Measurements from ENCODE around the gene PRKCZ. TPM values are rescaled to one million over a fixed set of nuclear protein-coding genes. Genes with fewer than 3 reads are reported as not detected.
"Not testable (repeated sequence)": the region's sequence is repeated elsewhere in the genome, so short reads cannot be mapped to it uniquely, and the experiment has no call there.

Gene PRKCZ
- total RNA-seq, 1 donor from 2014 or later = 3.5 TPM

DNA sequence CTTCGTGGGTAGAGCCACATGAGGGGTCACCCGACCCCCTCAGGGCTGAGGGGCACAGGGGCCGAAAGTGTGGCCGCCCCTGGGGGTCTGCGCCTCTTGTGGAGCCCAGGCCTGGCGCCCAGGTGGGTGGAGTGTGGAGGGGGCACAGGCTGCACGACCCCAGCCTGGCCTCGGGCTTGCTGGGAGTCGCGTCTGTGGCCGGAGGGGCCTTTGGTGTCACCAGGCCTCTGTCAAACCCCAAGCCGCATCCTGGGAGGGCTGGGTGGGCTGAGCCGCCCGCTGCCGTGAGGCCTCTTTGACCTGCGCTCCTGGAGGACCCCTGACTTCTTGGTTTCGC lies 83.6 kb downstream of the PRKCZ start:
- intact Hi-C loops (cut with micrococcal nuclease) = loop anchor here (1.0 to 5.0 kb wide), 7 partner anchors 40 to 1092 kb away; partner anchors contain the start of genes PANK4, PEX10, PRXL2B and TMEM52

DNA sequence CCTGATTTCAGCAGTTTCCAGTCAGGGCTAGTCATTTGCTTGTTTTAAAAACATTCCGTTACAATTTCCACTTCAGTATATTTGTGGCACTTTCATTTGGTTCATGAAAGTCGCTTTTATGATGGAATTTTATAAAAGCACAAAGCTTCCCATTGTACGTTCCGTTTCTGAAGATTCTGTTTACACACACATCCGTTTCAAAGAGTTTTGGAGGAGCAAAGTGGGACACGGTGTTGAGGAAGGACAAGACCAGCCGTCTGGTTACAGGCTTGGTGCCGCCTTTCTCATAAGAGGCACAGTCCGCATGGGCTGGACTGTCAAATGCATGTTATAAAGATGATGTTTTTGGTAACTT lies 84.0 kb downstream of the PRKCZ start:
- intact Hi-C loops (cut with micrococcal nuclease) = loop anchor here (5.0 kb wide), 2 partner anchors 453 to 1092 kb away; partner anchors contain the start of gene PRXL2B

DNA sequence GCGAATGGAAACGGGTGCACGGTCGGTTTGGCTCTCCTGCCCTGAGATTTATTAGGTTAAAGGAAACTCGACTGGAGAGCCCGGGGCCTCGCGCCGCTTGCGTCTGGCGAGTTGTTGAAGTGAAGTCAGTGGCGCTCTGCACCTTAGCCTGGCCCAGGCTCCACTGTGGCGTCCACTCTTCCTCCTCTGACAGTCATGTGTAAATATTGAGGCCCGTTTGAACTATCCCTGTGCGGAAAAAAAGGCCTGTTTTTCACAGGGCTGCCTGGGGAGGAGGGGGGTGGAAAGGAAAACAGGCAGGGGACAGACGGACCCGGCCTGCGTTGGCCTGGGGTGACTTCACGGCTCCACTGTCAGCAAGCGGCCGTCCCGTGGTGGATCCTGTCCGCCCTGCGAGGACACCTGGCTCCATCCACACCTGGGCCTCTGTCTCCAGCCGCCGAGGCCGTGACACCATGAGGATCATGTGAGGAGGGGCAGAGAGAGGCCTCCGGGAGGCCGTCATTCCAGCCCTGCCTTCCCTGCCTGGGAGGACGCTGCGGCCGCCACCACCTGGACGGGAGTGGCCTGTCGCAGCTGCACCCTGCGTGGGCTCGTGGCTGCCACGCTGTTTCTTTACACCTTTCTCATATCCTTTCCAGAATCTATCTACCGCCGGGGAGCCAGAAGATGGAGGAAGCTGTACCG lies 84.6 kb downstream of the PRKCZ start:
- intact Hi-C loops (cut with micrococcal nuclease) = loop anchor here (5.0 kb wide), 2 partner anchors 453 to 1092 kb away; partner anchors contain the start of gene PRXL2B

DNA sequence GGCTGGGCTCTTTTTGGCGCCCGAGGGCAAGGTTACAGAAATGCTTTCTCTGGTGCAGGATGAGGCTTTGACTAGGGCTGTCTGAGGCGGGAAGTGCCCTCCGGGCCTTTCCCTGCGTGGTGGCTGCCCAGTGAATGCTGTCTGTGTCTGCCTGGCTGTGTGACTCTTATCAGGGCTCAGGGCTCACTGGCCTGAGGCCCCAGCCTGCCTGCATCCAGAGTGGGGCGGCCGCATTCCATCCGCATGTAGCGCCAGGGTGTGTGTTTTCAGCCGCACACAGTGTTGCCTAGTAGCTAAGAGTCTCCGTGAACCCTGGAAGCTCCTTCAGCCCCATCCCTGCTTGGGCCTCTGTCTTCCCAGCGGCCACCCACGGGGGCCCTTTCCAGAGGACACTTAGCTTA lies 85.2 kb downstream of the PRKCZ start:
- intact Hi-C loops (cut with micrococcal nuclease) = no loop called here

DNA sequence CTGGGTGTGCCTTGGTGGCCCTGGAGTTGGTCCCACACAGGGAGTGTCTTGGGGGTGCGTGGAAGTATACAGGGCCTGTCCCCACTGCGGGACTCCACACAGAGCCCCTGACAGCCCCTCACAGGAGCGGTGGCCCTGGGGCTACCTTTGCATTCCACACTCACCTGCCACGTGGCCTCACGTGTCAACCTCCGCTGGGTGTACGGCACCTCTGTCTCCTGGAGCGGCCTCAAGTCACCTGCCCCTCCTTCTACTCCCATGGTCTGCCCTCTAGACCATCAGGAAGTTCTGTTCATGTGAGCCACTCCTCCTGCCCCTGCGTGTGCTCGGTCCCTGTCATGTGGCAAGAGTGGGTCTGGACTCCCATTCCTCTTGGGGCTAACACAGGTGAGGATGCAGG lies 85.7 kb downstream of the PRKCZ start:
- intact Hi-C loops (cut with micrococcal nuclease) = no loop called here

DNA sequence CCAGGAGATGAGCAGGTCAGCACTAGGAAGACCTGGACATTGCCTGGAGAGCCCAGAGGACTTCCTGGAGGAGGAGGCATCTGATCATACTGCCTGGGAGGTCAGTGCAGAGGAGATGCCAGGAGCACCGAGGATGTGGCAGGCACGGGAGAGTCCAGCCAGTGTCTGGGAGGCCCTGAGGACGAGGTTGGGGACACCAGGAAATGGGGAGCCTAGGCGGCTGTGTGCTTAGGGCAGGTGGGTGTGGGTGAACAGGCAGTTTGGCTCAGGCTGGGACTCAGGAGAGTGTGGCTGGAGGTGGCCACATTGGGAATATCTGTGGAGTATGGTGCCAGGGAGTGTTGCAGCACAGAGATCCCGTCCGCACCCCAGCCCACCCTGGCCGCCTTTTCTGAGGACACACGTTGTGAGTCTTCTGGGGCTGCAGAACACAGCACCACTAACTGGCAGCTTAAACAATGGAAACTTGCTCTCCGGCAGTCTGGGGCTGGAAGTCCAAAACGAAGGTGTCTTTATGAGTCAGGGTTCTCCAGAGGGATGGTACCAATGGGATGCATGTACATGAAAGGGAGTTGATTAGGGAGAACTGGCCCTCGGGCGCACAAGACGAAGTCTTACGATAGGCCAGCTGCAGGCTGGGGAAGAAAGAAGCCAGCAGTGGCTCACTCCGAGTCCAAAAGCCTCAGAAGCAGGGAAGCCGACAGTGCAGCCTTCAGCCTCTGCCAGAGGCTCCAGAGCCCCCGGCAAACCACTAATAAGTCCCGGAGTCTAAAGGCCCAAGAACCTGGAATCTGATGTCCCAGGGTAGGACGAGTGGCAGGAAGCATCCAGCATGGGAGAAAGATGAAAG lies 86.4 kb downstream of the PRKCZ start:
- intact Hi-C loops (cut with micrococcal nuclease) = no loop called here

DNA sequence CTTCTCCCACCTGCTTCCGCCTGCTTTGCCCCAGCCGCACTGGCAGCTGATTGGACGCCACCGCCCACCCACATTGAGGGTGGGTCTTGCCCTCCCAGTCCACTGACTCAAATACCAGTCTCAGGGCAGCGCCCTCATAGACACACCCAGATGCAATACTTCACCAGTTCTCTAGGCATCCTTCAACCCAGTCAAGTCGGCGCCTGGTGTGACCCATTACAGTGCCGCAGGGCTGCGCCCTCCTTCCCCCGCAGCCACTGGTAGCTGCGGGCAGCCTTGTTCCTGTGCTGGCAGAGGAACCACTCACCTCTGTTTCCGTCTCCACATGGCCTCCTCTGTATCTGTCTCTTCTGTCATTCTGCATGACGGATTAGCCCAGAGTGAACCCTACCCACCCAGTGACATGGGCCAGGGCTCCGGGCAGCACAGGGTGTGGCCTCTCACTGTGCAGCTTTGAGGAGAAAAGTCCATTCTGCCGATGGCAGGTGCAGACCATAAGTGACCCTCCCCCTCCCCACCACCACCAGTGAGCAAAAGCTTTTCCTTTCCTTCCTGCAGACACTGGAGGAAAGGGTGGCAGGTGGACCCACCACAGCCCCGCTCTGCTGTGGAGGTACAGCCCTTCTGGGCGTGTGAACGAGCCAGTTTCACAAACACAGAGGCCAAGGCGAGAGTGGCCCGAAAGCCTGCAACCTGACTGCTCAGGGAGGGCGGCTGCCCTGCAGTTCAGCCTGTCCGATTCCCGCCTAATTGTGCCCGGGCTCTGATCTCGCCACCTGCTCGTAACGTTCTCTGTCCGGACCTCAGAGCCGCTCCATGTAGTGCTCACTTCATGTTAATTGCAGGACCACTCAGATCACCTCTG lies 87.3 kb downstream of the PRKCZ start:
- intact Hi-C loops (cut with micrococcal nuclease) = no loop called here

DNA sequence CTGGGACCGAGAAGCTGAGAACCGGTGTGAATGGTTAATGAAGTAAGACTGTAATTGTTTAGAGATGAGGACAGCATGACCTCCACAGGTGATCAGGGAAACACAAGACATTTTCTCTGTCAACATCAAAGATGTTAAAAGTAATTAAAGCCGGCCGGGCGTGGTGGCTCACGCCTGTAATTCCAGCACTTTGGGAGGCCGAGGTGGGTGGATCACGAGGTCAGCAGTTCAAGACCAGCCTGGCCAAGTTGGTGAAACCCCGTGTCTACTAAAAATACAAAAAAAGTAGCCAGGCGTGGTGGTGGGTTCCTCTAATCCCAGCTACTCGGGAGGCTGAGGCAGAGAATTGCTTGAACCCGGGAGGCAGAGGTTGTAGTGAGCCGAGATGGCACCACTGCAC lies 88.9 kb downstream of the PRKCZ start:
- intact Hi-C loops (cut with micrococcal nuclease) = not testable (repeated sequence)

DNA sequence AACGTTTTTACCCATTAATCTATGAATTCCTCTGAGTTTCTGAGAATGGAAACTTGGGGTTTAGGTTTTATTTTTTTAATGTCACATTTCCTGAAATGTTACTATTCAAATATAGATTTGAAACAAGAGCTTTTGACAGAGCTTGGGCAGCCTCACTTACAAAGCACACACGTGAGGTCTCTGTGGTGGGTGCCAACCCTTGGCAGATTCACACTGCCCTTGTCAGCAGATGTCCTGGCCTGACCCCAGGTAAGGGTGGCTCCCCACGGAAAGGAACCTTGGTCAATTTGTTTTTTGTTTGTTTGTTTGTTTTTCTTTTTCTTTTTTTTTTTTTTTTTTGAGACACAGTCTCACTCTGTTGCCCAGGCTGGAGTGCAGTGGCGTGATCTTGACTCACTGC lies 90.8 kb downstream of the PRKCZ start:
- intact Hi-C loops (cut with micrococcal nuclease) = no loop called here

DNA sequence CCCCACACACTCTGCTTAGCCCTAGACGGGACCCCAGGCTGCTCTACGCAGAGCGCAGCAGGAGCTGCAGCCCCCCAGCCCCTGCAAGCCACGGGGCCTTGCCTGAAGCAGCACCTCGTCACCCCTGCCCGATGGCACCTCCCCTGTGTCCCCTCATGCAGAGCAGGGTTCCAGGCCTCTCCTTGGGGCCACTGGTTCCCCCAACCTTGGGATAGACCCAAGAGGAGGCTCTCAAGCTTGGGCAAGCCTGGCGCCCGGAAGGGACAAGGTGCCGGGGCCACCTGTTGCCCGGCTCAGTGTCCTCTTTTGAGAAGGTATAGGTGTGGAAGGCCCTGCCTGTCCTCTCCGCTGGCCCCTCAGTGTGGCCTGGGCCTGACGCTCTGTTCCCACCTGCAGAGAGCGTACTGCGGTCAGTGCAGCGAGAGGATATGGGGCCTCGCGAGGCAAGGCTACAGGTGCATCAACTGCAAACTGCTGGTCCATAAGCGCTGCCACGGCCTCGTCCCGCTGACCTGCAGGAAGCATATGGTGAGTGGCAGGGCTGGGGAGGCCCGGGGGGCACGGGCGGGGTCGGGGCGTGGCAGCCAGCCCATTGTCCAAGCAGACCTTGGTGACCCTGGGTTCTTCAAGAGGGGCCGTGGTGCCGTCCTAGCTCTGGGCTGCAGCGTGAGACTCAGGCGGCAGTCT lies 93.7 kb downstream of the PRKCZ start:
- intact Hi-C loops (cut with micrococcal nuclease) = no loop called here

DNA sequence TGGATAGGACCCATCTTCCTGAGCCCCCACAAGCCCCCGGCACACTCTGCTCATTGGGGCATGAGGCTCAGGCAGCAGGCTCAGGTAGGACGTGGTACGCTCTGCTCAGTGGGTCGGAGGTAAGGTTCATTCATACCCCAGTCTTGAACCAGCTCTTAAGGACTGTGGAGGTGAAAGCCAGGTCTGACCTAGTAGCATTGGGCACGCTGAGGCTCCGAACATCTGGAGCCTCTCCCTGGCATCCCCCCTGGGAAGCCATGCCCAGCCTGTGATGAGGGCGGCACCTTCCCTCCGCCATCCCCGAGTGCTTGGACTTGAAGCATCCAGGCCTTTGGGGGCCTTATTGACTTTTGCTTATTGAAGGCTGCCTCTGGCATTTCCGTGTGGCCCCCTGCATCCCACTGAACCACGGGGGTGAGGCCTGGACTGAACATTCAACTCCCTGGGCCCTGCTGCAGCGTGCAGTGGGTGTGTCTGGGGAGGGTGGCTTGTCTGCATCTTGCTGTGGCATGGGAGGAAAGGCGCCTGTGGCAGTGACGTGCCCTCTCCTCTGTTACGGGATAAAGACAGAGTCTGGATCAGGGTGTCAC lies 94.4 kb downstream of the PRKCZ start:
- intact Hi-C loops (cut with micrococcal nuclease) = no loop called here

DNA sequence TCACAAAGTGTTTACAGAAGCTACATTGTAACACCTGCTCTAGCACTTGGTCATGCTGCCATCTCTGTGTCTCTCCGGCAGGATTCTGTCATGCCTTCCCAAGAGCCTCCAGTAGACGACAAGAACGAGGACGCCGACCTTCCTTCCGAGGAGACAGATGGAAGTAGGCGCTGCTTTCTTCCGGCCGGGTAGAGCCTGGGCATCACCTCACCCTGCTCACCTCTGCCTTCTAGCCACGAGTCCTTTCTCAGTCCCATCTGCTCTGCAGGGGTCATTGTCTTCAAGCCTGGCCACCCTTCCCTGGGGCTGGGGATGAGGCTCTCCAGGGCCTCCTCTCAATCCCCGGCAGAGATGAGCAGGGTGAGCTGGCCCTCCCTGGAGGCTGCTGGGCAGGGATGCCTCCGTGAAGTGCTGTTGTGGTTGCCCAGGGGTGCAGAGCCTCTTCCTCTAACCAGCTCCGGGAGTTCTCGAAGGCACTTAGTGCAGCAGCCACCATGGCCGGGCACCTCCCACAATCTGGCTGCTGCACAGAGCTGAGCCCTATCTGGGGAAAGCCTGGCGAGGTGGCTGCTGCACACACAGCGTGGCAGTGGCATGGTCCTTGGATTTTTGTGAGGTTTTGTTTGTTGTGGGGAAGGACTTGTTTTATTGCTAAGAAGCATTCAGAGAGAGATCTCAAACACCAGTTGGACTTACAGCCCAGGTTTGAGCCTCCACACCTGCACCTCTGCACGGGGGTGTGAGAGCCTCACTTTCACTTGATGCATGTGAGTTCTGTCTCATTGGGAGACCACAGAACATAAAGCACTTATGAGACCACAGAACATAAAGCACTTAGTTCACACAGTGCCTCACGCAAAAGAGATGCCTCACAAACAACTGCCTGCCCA lies 96.0 kb downstream of the PRKCZ start:
- intact Hi-C loops (cut with micrococcal nuclease) = no loop called here

DNA sequence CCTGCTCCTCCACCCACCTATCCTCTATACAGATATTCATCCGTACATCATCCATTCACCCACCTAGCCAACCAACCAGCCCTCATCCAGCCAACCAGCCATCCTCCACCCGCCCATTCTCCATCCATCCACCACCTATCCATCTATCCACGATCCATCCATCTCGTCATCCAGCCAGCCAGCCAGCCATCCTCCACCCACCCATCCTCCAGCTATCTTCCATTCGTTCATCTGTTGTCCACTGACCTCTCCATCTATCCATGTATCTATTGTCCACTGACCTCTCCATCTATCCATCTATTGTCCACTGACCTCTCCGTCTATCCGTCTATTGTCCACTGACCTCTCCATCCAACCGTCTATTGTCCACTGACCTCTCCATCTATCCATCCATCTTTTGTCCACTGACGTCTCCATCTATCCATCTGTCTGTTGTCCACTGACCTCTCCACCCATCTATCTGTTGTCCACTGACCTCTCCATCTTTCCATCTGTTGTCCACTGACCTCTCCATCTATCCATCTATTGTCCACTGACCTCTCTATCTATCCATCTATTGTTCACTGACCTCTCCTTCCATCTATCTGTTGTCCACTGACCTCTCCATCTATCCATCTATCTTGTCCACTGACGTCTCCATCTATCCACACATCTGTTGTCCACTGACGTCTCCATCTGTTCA lies 96.8 kb downstream of the PRKCZ start:
- intact Hi-C loops (cut with micrococcal nuclease) = no loop called here

DNA sequence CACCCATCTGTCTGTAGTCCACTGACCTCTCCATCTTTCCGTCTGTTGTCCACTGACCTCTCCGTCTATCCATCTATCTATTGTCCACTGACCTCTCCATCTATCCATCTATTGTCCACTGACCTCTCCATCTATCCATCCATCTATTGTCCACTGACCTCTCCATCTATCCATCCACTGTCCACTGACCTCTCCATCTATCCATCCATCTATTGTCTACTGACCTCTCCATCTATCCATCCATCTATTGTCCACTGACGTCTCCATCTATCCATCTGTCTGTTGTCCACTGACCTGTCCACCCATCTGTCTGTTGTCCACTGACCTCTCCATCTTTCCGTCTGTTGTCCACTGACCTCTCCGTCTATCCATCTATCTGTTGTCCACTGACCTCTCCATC lies 97.7 kb downstream of the PRKCZ start:
- intact Hi-C loops (cut with micrococcal nuclease) = loop anchor here (1.0 kb wide), 1 partner anchor 16 kb away; no protein-coding TSS in a partner anchor

DNA sequence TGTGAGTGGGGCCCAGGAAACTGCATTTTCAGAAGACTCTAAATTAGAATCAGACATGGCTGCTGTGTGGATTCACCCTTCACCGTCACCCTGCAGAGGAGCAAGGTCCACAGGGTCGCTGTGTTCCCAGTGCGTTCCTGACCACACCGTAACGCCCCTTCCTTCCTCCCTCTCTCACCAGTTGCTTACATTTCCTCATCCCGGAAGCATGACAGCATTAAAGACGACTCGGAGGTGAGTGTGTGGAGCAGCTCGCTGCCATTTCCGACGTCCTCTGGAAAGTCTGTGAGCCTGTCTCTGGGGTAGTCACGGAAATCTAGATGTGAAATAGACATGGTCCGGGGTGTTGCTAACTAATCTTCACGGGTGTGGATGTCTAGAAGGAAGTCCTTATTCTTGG lies 98.5 kb downstream of the PRKCZ start:
- intact Hi-C loops (cut with micrococcal nuclease) = loop anchor here (1.0 kb wide), 1 partner anchor 16 kb away; no protein-coding TSS in a partner anchor

DNA sequence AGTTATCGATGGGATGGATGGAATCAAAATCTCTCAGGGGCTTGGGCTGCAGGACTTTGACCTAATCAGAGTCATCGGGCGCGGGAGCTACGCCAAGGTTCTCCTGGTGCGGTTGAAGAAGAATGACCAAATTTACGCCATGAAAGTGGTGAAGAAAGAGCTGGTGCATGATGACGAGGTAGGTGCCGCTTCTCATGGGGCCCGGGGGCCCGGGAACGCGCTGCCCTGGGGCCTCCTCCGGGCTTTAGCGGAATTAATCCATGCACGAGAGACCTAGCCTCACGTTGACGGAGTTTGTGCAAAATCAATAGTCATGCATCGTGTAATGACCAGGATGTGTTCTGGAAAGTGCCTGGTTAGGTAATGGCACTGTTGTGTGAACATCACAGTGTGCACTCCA lies 100.6 kb downstream of the PRKCZ start:
- intact Hi-C loops (cut with micrococcal nuclease) = no loop called here

DNA sequence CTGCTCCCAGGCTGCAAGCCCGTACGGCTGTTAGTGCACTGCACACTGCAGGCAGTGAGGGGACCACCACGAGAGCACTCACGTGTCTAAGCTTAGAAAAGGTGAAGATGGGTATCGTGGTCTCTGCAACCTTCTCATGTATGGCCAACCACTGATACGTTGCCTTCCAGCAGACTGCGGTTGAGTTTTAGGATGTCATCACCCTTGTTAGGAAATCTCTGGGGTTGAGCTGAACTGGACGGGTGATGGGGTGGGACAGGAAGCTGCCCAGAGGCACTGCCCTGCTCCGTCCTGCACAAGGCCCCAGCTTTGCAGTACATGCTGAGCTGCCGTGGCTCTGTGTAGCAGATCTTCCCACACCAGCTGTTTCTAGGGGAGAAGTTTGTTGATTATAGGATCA lies 101.0 kb downstream of the PRKCZ start:
- intact Hi-C loops (cut with micrococcal nuclease) = no loop called here

DNA sequence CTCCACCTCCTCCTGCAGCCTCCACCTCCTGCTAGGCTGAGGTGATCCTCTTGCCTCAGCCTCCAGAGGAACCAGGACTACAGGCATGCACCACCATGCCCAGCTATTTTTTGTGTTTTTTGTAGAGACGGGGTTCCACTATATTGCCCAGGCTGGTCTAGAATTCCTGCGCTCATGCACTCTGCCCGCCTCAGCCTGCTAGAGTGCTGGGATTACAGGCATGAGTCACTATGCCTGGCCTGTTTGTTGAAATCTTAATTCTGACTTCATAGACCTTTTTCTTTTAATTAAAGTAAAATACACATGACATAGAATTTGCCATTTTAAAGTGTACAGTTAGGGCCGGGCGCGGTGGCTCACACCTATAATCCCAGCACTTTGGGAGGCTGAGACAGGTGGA lies 101.7 kb downstream of the PRKCZ start:
- intact Hi-C loops (cut with micrococcal nuclease) = no loop called here

DNA sequence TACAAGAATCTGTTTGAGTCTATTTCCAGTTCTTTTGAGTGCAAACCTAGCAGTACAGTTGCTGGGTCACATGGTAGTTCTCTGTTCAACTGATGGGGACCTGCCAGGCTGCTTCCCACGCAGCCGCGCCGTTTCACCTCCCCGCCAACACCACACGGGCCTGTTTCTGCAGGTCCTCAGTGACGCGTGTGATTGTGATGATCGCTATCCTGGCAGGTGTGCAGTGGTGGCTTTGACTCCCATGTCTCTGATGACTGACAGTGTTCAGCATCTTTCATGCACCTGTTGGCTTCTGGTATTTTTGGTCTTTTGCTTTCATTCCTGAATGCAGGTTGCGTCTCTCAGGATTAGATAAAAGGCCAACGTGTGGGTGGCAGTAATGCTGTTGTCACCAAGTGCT lies 102.7 kb downstream of the PRKCZ start:
- intact Hi-C loops (cut with micrococcal nuclease) = no loop called here

All from T-helper 2 cell treated with Interferon-gamma antibody and Interleukin-4, amounts not matched to agents 100 ng/mL and 5 ng/mL, for 36 hours (primary cell).